SJCRH30 (cell line): Measurements from ENCODE around the gene FBXL17. TPM values are rescaled to one million over a fixed set of nuclear protein-coding genes. Genes with fewer than 3 reads are reported as not detected.
"Not testable (repeated sequence)": the region's sequence is repeated elsewhere in the genome, so short reads cannot be mapped to it uniquely, and the experiment has no call there.

Source experiments
- DNase-seq, 2 experiments: peaks; one replicate each; pipeline ENCODE4 v3.0.0-alpha.2; 2015 to 2020
- H3K27ac ChIP-seq: fragments of 250-450 bp; sonication (Bioruptor Pico); 2 replicates; pipeline ENCODE4 v1.5.1; 2020; ENCODE audit warnings: mild to moderate bottlenecking, moderate library complexity
- H3K27me3 ChIP-seq: fragments of 250-450 bp; sonication (Bioruptor Pico); 2 replicates; pipeline ENCODE4 v1.5.1; 2020; ENCODE audit warnings: mild to moderate bottlenecking, moderate library complexity
- H3K36me3 ChIP-seq: fragments of 250-450 bp; sonication (Bioruptor Pico); 2 replicates; pipeline ENCODE4 v1.5.1; 2020; ENCODE audit warnings: mild to moderate bottlenecking, moderate library complexity
- H3K4me1 ChIP-seq: fragments of 250-450 bp; sonication (Bioruptor Pico); 2 replicates; pipeline ENCODE4 v1.5.1; 2020; ENCODE audit warnings: mild to moderate bottlenecking, moderate library complexity
- H3K4me3 ChIP-seq: fragments of 250-450 bp; sonication (Bioruptor Pico); 2 replicates; pipeline ENCODE4 v1.5.1; 2020; ENCODE audit warnings: mild to moderate bottlenecking, moderate library complexity
- H3K9me3 ChIP-seq: fragments of 250-450 bp; sonication (Bioruptor Pico); replicated peaks from 2 replicates; pipeline ENCODE4 v1.5.1; 2020; ENCODE audit warnings: mild to moderate bottlenecking, moderate library complexity
- total RNA-seq: library from RNA; depleted of rRNA; stranded (reverse); fragments of >200 nt; shearing (Covaris generic); gene quantifications from 2 replicates; pipeline ENCODE4 v1.2.3, GENCODE V29; 2014

FBXL17 gene
- total RNA-seq, 1 experiment from 2014 or later: 7.1 TPM

DNA sequence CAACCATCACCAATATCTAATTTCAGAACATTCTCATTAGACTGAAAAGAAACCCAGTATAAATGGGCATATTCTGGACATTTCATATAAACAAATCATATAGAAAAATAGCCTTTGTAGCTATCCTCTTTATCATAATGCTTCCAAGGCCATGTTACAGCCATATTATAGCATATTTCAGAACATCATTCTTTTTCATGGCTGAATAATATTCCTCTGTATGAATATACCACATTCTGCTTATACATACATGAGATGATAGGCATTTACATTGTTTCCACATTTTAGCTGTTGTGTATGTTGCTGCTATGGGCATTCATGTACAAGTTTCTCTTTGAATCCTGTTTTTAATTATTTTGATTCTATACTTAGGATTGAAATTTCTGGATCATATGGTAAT lies 167.0 kb downstream of the FBXL17 start:
- Histone ChIP-seq H3K9me3 (peaks cover 8% of the 10 kb centered on the region; the same call in 1 of the 2 replicates), H3K36me3 (no peaks in the 10 kb centered on the region), H3K27ac (no peak overlapping the region), H3K4me3 (no peak overlapping the region), H3K4me1 (no peaks in the 10 kb centered on the region), H3K27me3 (no peaks in the 10 kb centered on the region)
- DNase-seq: no peak

GRCh38 chr5:108212775-108213346 lies 169.0 kb downstream of the FBXL17 start:
- Histone ChIP-seq H3K4me3 (no peak overlapping the region), H3K27ac (no peak overlapping the region), H3K27me3 (no peaks in the 10 kb centered on the region), H3K4me1 (no peaks in the 10 kb centered on the region), H3K9me3 (0 out of 2 replicates have a peak, but pooled peaks cover 3% of the 10 kb centered on the region), H3K36me3 (no peaks in the 10 kb centered on the region)
- no peak for DNase-seq

GRCh38 chr5:108206707-108207106 lies 175.2 kb downstream of the FBXL17 start:
- Histone ChIP-seq H3K4me3 (no peak overlapping the region), H3K36me3 (no peaks in the 10 kb centered on the region)

GRCh38 chr5:108201721-108202120 lies 180.2 kb downstream of the FBXL17 start:
- Histone ChIP-seq H3K9me3 (no peaks in the 10 kb centered on the region), H3K27me3 (no peaks in the 10 kb centered on the region), H3K27ac (no peak overlapping the region), H3K36me3 (no peaks in the 10 kb centered on the region), H3K4me1 (no peaks in the 10 kb centered on the region), H3K4me3 (no peak overlapping the region)
- DNase-seq: peak in 1 of 2 experiments; percentile 17

More at GRCh38 chr5:108206707-108207106, 175.2 kb downstream of the FBXL17 start:
- H3K27ac ChIP-seq: no peak overlapping the region
- no peak for DNase-seq
- H3K9me3 ChIP-seq: no peaks in the 10 kb centered on the region
- H3K27me3 ChIP-seq: no peaks in the 10 kb centered on the region
- H3K4me1 ChIP-seq: no peaks in the 10 kb centered on the region

DNA sequence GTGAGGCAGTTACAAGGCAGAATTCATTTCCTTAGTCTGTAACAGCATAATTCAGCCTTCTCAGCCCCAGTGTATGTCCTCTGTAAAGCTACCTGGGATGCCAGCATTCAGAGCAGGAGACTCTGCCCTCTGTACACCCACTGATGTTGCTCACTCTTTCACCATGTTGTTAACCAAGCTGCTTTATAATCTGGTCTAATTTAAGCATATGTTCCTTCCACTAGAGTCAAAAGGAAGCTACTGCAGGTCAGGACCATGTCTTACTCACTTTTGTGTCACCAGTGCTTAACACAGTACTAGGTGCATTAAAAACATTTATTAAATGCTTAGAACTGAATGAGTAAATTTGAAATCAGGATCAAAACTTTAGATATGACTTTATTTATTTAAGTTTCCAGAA lies 185.6 kb downstream of the FBXL17 start:
- Histone ChIP-seq H3K27me3 (no peaks in the 10 kb centered on the region), H3K27ac (no peak overlapping the region), H3K36me3 (no peaks in the 10 kb centered on the region), H3K4me3 (no peak overlapping the region), H3K4me1 (peaks cover 18% of the 10 kb centered on the region), H3K9me3 (no peaks in the 10 kb centered on the region)
- no peak for DNase-seq

- H3K36me3 ChIP-seq: no peaks in the 10 kb centered on the region
- peak; percentile 39 to 59 for DNase-seq
- H3K4me1 ChIP-seq: peaks cover 18% of the 10 kb centered on the region
- H3K27me3 ChIP-seq: no peaks in the 10 kb centered on the region
- H3K27ac ChIP-seq: peak overlapping the region; percentile 72
- no peak overlapping the region for H3K4me3 ChIP-seq
- no peaks in the 10 kb centered on the region for H3K9me3 ChIP-seq
Measured at GRCh38 chr5:108193021-108193795, 188.7 kb downstream of the FBXL17 start.

GRCh38 chr5:108184940-108185339 lies 197.0 kb downstream of the FBXL17 start:
- Histone ChIP-seq H3K27me3 (no peaks in the 10 kb centered on the region), H3K4me1 (no peaks in the 10 kb centered on the region)

GRCh38 chr5:108181975-108182374 lies 199.9 kb downstream of the FBXL17 start:
- no peaks in the 10 kb centered on the region for H3K36me3 ChIP-seq
- H3K4me1 ChIP-seq: no peaks in the 10 kb centered on the region
- DNase-seq: no peak

More at GRCh38 chr5:108184940-108185339, 197.0 kb downstream of the FBXL17 start:
- H3K4me3 ChIP-seq: no peak overlapping the region
- H3K27ac ChIP-seq: no peak overlapping the region
- no peak for DNase-seq
- no peaks in the 10 kb centered on the region for H3K36me3 ChIP-seq
- H3K9me3 ChIP-seq: no peaks in the 10 kb centered on the region; the same call in none of the 2 replicates

DNA sequence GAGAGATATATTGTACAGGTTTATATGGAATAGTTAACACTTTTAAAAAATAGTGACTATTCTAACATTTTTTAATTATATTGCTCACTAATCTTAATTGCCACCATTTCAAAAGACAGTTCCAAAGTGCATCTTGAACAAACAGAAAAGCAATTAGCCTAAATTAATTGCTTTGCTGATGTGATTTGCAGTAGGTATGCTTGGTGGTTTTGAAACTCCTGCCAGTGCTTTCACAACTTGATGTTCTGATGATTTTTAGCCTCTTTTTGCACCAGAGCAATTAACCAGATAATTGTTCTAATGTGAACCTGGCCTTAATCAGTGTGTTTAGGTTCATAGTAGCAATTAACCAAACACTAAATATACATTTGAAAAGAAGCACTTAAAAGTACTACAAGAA lies 207.6 kb downstream of the FBXL17 start:
- no peak overlapping the region for H3K4me3 ChIP-seq
- no peaks in the 10 kb centered on the region for H3K4me1 ChIP-seq
- no peak overlapping the region for H3K27ac ChIP-seq
- H3K36me3 ChIP-seq: no peaks in the 10 kb centered on the region
- DNase-seq: no peak
- H3K9me3 ChIP-seq: no peaks in the 10 kb centered on the region
- no peaks in the 10 kb centered on the region for H3K27me3 ChIP-seq

More at GRCh38 chr5:108181975-108182374, 199.9 kb downstream of the FBXL17 start:
- no peaks in the 10 kb centered on the region for H3K27me3 ChIP-seq
- no peak overlapping the region for H3K4me3 ChIP-seq
- H3K9me3 ChIP-seq: no peaks in the 10 kb centered on the region; the same call in 1 of the 2 replicates
- H3K27ac ChIP-seq: no peak overlapping the region

DNA sequence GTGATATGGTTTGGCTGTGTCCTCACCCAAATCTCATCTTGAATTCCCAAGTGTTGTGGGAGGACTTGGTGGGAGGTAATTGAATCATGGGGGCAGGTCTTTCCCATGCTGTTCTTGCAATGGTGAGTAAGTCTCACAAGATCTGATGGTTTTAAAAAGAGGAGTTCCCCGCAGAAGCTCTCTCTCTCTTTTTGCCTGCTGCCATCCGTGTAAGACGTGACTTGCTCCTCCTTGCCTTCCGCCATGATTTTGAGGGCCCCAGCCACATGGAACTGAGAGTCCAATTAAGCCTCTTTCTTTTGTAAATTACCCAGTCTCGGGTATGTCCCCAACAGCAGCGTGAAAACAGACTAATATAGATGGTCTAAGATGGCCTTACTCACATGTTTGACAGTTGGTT lies 210.1 kb downstream of the FBXL17 start:
- DNase-seq: no peak
- Histone ChIP-seq H3K27me3 (no peaks in the 10 kb centered on the region), H3K36me3 (no peaks in the 10 kb centered on the region), H3K9me3 (no peaks in the 10 kb centered on the region), H3K27ac (no peak overlapping the region), H3K4me3 (no peak overlapping the region), H3K4me1 (no peaks in the 10 kb centered on the region)

DNA sequence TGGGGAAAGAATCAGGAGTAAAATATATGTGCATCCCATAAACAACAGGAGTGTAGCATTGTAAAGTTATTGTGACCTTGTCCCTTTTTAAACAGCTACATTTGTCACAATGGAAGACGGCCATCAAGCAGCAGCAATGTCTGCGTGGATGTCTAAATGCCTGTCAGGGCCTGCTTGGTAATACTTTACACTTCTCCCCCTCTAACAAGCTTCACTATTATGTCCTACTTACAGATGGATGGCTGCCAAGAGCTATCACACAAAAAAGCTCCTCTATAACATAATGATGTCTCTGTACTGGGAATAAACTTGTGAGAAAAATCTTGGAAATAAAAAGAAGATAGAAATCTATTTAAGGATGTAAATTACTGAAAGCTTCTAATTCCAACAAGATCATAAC lies 213.0 kb downstream of the FBXL17 start:
- Histone ChIP-seq H3K4me3 (no peak overlapping the region), H3K9me3 (no peaks in the 10 kb centered on the region), H3K27me3 (no peaks in the 10 kb centered on the region), H3K4me1 (peaks cover 8% of the 10 kb centered on the region; the same call in 1 of the 2 replicates), H3K36me3 (no peaks in the 10 kb centered on the region), H3K27ac (no peak overlapping the region)
- DNase-seq: peak in 1 of 2 experiments; percentile 54

DNA sequence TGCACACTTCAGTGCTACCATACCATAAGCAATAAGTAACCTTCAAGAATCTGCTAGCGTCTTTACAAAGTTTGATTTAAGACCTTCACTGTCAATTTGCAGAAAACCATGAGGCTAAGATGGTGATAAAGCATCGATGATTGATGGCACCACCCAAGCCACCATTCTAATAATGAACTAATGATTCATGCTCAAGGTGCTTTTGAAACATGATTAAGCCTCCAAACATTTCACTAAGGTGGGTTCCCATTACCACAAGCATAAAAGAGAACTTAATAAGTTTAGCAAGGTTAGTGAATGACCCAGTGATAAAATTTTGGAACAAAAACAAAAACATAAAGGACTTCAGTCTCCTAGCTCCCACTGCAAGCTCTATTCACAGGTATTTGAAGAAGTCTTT lies 214.7 kb downstream of the FBXL17 start:
- peaks cover 8% of the 10 kb centered on the region; the same call in 1 of the 2 replicates for H3K4me1 ChIP-seq
- DNase-seq: no peak
- H3K9me3 ChIP-seq: no peaks in the 10 kb centered on the region
- H3K27me3 ChIP-seq: no peaks in the 10 kb centered on the region
- no peak overlapping the region for H3K27ac ChIP-seq
- H3K36me3 ChIP-seq: no peaks in the 10 kb centered on the region
- no peak overlapping the region for H3K4me3 ChIP-seq

DNA sequence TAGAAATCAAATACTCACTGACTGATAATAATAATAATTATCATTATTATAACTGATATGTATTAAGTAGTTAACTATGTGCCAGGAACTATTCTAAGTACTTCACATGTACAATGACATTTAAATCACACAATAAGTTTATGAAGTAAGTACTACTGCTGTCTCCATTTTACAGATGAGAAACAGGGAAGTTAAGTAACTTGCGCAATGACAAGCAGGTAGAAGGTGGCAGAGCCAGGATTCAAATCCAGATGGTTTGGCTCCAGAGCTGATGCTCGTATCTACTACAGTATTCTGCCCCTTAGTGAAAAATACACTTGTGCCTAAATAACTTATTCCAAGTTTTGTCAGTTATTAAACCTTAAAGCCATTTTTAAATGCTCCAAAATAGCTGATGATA lies 217.3 kb downstream of the FBXL17 start:
- no peaks in the 10 kb centered on the region for H3K27me3 ChIP-seq
- no peak for DNase-seq
- no peak overlapping the region for H3K4me3 ChIP-seq
- no peak overlapping the region for H3K27ac ChIP-seq
- H3K9me3 ChIP-seq: no peaks in the 10 kb centered on the region
- peaks cover 8% of the 10 kb centered on the region; the same call in 1 of the 2 replicates for H3K4me1 ChIP-seq
- H3K36me3 ChIP-seq: no peaks in the 10 kb centered on the region

- not testable (repeated sequence) for H3K9me3 ChIP-seq, H3K27ac ChIP-seq, H3K4me3 ChIP-seq, H3K27me3 ChIP-seq, H3K4me1 ChIP-seq, H3K36me3 ChIP-seq, DNase-seq
Measured at GRCh38 chr5:108152854-108153253, 229.0 kb downstream of the FBXL17 start.

- DNase-seq: no peak
- Histone ChIP-seq H3K27me3 (no peaks in the 10 kb centered on the region), H3K36me3 (no peaks in the 10 kb centered on the region), H3K4me3 (no peak overlapping the region), H3K9me3 (no peaks in the 10 kb centered on the region), H3K4me1 (no peaks in the 10 kb centered on the region), H3K27ac (no peak overlapping the region)
Measured at GRCh38 chr5:108149369-108149768, 232.5 kb downstream of the FBXL17 start.
